WI38 (cell line): ENCODE measurements around the gene DHX29.
A peak's percentile ranks its signal among the peaks of the same experiment; 100 is the strongest.
"Not testable (repeated sequence)": the region's sequence is repeated elsewhere in the genome, so short reads cannot be mapped to it uniquely, and the experiment has no call there.

Experiments used
- H3K4me3 ChIP-seq: 2 replicates; pipeline ENCODE4 v1.5.1; 2011; ENCODE audit warnings: low read depth, mild to moderate bottlenecking, control low read depth, low read length
- CTCF ChIP-seq: IDR thresholded peaks from 2 replicates; pipeline ENCODE4 v1.5.1; 2012; ENCODE audit warnings: low read depth, mild to moderate bottlenecking, control low read depth, low read length

The DHX29 gene

GRCh38 chr5:55327281-55327680 lies 19.8 kb upstream of the DHX29 start:
- H3K4me3 ChIP-seq = no peak overlapping the region
- TF ChIP-seq CTCF = no peak

- no peak for TF ChIP-seq CTCF
- H3K4me3 ChIP-seq = no peak overlapping the region
Observed at GRCh38 chr5:55325621-55326020, 18.1 kb upstream of the DHX29 start.

GRCh38 chr5:55324815-55325418 lies 17.4 kb upstream of the DHX29 start:
- H3K4me3 ChIP-seq = no peak overlapping the region
- peak; percentile 43; the same call in 1 of the 2 replicates for TF ChIP-seq CTCF

GRCh38 chr5:55324006-55324405 lies 16.5 kb upstream of the DHX29 start:
- H3K4me3 ChIP-seq = no peak overlapping the region
- no peak for TF ChIP-seq CTCF

- no peak overlapping the region for H3K4me3 ChIP-seq
- TF ChIP-seq CTCF = no peak
Observed at GRCh38 chr5:55320571-55320970, 13.1 kb upstream of the DHX29 start.

GRCh38 chr5:55319491-55319890 lies 12.0 kb upstream of the DHX29 start:
- no peak overlapping the region for H3K4me3 ChIP-seq
- no peak for TF ChIP-seq CTCF

GRCh38 chr5:55318237-55318636 lies 10.7 kb upstream of the DHX29 start:
- H3K4me3 ChIP-seq = not testable (repeated sequence)

GRCh38 chr5:55316837-55317236 lies 9.3 kb upstream of the DHX29 start:
- no peak for TF ChIP-seq CTCF
- H3K4me3 ChIP-seq = no peak overlapping the region
